CD4-positive, alpha-beta memory T cell (primary cell): ENCODE measurements around the gene PLK5. TPM values are rescaled to one million over a fixed set of nuclear protein-coding genes. Genes with fewer than 3 reads are reported as not detected.
A peak's percentile ranks its signal among the peaks of the same experiment; 100 is the strongest.

Experiments used
- CTCF ChIA-PET: fragments of 350-600 bp; sonication (Branson Sonifier 250); formaldehyde crosslinking; loops from one replicate; lab custom pipeline; 2021; ENCODE audit warnings: inconsistent platforms; ENCODE audit not compliant: partially characterized antibody; lab: Charles Lee
- POLR2A ChIA-PET: fragments of 350-600 bp; sonication (Branson Sonifier 250); formaldehyde crosslinking; loops from one replicate; lab custom pipeline; 2021; ENCODE audit not compliant: partially characterized antibody; lab: Charles Lee
- DNase-seq, 5 donors: peaks; one replicate each; pipeline versions ENCODE4 v3.0.0 to v3.0.0-alpha.2; 2020 to 2022; ENCODE audit warnings: mixed read lengths in 1 of 5
- H3K27ac ChIP-seq: one replicate; pipeline ENCODE4 v1.7.0; 2013; ENCODE audit warnings: low read depth, low read length
- H3K27me3 ChIP-seq: 2 replicates; pipeline ENCODE4 v1.7.0; 2013; ENCODE audit warnings: mild to moderate bottlenecking, low read length, moderate library complexity; ENCODE audit not compliant: insufficient read depth
- H3K36me3 ChIP-seq: 2 replicates; pipeline ENCODE4 v1.7.0; 2013; ENCODE audit warnings: mild to moderate bottlenecking, low read length, moderate library complexity; ENCODE audit not compliant: insufficient read depth
- H3K4me1 ChIP-seq: 2 replicates; pipeline ENCODE4 v1.7.0; 2013; ENCODE audit warnings: mild to moderate bottlenecking, low read length, moderate library complexity; ENCODE audit not compliant: insufficient read depth
- H3K4me3 ChIP-seq, 2 donors: one replicate each; pipeline ENCODE4 v1.7.0; 2013; ENCODE audit warnings: low read length in 2 of 2, mild to moderate bottlenecking in 1 of 2
- H3K9me3 ChIP-seq, 2 donors: one replicate each; pipeline ENCODE4 v1.7.0; 2013; ENCODE audit warnings: low read length in 2 of 2, control low read depth in 1 of 2; ENCODE audit not compliant: control insufficient read depth in 1 of 2
- H3K27ac Mint-ChIP-seq, 7 donors: one replicate each; pipeline ENCODE4 v1.8.0; 2020 to 2021; ENCODE audit warnings: mixed read lengths in 7 of 7, mild to moderate bottlenecking in 6 of 7, inconsistent platforms in 3 of 7, moderate library complexity in 3 of 7
- H3K27me3 Mint-ChIP-seq, 2 donors: one replicate each; pipeline ENCODE4 v1.8.0; 2020 to 2021; ENCODE audit warnings: mixed read lengths in 2 of 2
- H3K36me3 Mint-ChIP-seq, 2 donors: one replicate each; pipeline ENCODE4 v1.8.0; 2020 to 2021; ENCODE audit warnings: mixed read lengths in 2 of 2, inconsistent platforms in 1 of 2, mild to moderate bottlenecking in 1 of 2
- H3K4me1 Mint-ChIP-seq, 4 donors: one replicate each; pipeline ENCODE4 v1.8.0; 2020 to 2021; ENCODE audit warnings: mixed read lengths in 4 of 4, mild to moderate bottlenecking in 1 of 4
- H3K4me3 Mint-ChIP-seq, 8 donors: one replicate each; pipeline ENCODE4 v1.8.0; 2020 to 2021; ENCODE audit warnings: mixed read lengths in 8 of 8, mild to moderate bottlenecking in 7 of 8, moderate library complexity in 6 of 8, inconsistent platforms in 3 of 8
- H3K9me3 Mint-ChIP-seq, 8 donors: one replicate each; pipeline ENCODE4 v1.8.0; 2020 to 2021; ENCODE audit warnings: mixed read lengths in 8 of 8, mild to moderate bottlenecking in 5 of 8, inconsistent platforms in 3 of 8, moderate library complexity in 1 of 8
- intact Hi-C: fragments of 100-400 bp; cut with micrococcal nuclease; formaldehyde crosslinking; loops from one replicate; pipeline ENCODE4 v1.15.1; 2023
- polyA plus RNA-seq, 2 donors: library from polyadenylated mRNA; unstranded; fragments of 300-500 nt; fragmentation: Illumina TruSeq; gene quantifications; one replicate each; pipeline ENCODE4 v1.2.3, GENCODE V29; 2021
- total RNA-seq, 2 experiments: library from RNA; stranded (reverse); gene quantifications; one replicate each; pipeline ENCODE4 v1.2.3, GENCODE V29; 2021

PLK5 gene
- total and polyA plus RNA-seq, 4 experiments from 2014 or later, result not detected

GRCh38 chr19:1554968-1555367 lies 31.1 kb downstream of the PLK5 start:
- Histone ChIP-seq H3K27me3 (no peaks in the 10 kb centered on the region), H3K9me3 (no peaks in the 10 kb centered on the region), H3K36me3 (no peaks in the 10 kb centered on the region), H3K4me1 (no peaks in the 10 kb centered on the region), H3K27ac (no peak overlapping the region), H3K4me3 (no peak overlapping the region)
- H3K4me1 Mint-ChIP-seq, result no peaks in the 10 kb centered on the region
- no peaks in the 10 kb centered on the region for H3K9me3 Mint-ChIP-seq
- DNase-seq, result no peak
- POLR2A ChIA-PET, result no interaction called here
- H3K36me3 Mint-ChIP-seq, result no peaks in the 10 kb centered on the region
- peaks cover 3 to 7% of the 10 kb centered on the region in 2 donors for H3K27me3 Mint-ChIP-seq
- CTCF ChIA-PET, result no interaction called here
- H3K4me3 Mint-ChIP-seq, result no peak overlapping the region
- intact Hi-C loops, result no loop called here
- no peak overlapping the region for H3K27ac Mint-ChIP-seq

GRCh38 chr19:1555487-1556389 lies 31.9 kb downstream of the PLK5 start:
- no peaks in the 10 kb centered on the region for H3K36me3 ChIP-seq
- no peak overlapping the region for H3K27ac Mint-ChIP-seq
- no peaks in the 10 kb centered on the region for H3K9me3 ChIP-seq
- intact Hi-C loops, result no loop called here
- no peak overlapping the region for H3K4me3 ChIP-seq
- H3K4me1 ChIP-seq, result no peaks in the 10 kb centered on the region
- H3K36me3 Mint-ChIP-seq, result no peaks in the 10 kb centered on the region
- no peak overlapping the region for H3K27ac ChIP-seq
- H3K27me3 ChIP-seq, result no peaks in the 10 kb centered on the region
- H3K4me1 Mint-ChIP-seq, result no peaks in the 10 kb centered on the region
- no peaks in the 10 kb centered on the region for H3K9me3 Mint-ChIP-seq
- H3K27me3 Mint-ChIP-seq, result peaks cover 3 to 7% of the 10 kb centered on the region in 2 donors
- no peak overlapping the region for H3K4me3 Mint-ChIP-seq
- POLR2A ChIA-PET, result no interaction called here
- CTCF ChIA-PET, result no interaction called here
- no peak for DNase-seq

DNA sequence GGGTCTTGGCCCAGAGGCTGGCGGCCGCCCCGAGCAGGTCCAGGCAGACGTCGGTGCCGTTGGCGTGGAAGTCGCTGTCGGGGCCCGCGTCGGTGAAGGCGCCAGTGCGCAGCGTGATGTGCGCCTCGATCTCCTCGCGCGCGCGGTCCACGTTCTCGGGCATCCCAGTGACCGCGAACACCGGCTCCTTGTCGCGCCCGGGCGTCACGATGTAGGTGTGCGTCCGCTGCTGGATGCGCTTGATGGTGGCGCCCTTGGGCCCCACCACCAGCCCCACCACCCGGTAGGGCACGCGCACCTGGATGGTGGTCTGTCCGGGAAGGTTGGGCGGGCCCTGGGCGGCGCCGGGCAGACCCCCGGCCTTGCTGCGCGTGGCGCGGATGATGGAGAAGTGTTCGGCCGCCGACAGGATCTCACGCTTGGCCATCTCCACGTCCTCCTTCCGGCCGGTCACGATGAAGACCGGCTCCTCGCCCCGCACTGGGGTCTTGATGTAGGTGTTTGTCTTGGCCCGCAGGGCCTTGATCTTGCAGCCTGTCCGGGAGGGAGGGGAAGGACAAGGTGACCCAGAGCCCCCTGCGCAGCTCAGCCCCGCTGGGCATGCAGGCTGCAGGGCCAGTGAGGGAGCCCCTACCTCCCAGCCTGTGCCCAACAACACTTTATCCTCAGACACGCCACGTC lies 32.7 kb downstream of the PLK5 start:
- no peaks in the 10 kb centered on the region for H3K27me3 ChIP-seq
- ChIA-PET CTCF (no interaction called here), POLR2A (no interaction called here)
- no peaks in the 10 kb centered on the region for H3K4me1 ChIP-seq
- H3K9me3 Mint-ChIP-seq, result no peaks in the 10 kb centered on the region
- no peaks in the 10 kb centered on the region for H3K36me3 Mint-ChIP-seq
- H3K9me3 ChIP-seq, result no peaks in the 10 kb centered on the region
- no peak overlapping the region for H3K4me3 Mint-ChIP-seq
- no peaks in the 10 kb centered on the region for H3K36me3 ChIP-seq
- intact Hi-C loops, result no loop called here
- H3K27ac ChIP-seq, result no peak overlapping the region
- DNase-seq, result no peak
- H3K4me3 ChIP-seq, result no peak overlapping the region
- H3K27ac Mint-ChIP-seq, result no peak overlapping the region
- H3K4me1 Mint-ChIP-seq, result no peaks in the 10 kb centered on the region
- H3K27me3 Mint-ChIP-seq, result peaks cover 3 to 7% of the 10 kb centered on the region in 2 donors

GRCh38 chr19:1558552-1558951 lies 34.7 kb downstream of the PLK5 start:
- H3K27me3 Mint-ChIP-seq, result no peaks in the 10 kb centered on the region
- ChIA-PET POLR2A (no interaction called here), CTCF (interaction anchor here (0.8 to 3.5 kb wide), 2 partner anchors 12 to 113 kb away, joined by 3 to 14 read pairs; no protein-coding TSS in a partner anchor)
- H3K36me3 ChIP-seq, result no peaks in the 10 kb centered on the region
- H3K4me1 ChIP-seq, result no peaks in the 10 kb centered on the region
- intact Hi-C loops, result no loop called here
- H3K4me1 Mint-ChIP-seq, result no peaks in the 10 kb centered on the region
- DNase-seq, result no peak
- H3K27ac Mint-ChIP-seq, result peak overlapping the region in 1 of 7 donors; percentile 47
- H3K36me3 Mint-ChIP-seq, result no peaks in the 10 kb centered on the region
- no peak overlapping the region for H3K4me3 ChIP-seq
- no peaks in the 10 kb centered on the region for H3K27me3 ChIP-seq
- H3K9me3 Mint-ChIP-seq, result no peaks in the 10 kb centered on the region
- H3K9me3 ChIP-seq, result no peaks in the 10 kb centered on the region
- H3K4me3 Mint-ChIP-seq, result no peak overlapping the region
- H3K27ac ChIP-seq, result no peak overlapping the region

- Histone ChIP-seq H3K9me3 (no peaks in the 10 kb centered on the region), H3K27me3 (no peaks in the 10 kb centered on the region), H3K36me3 (no peaks in the 10 kb centered on the region), H3K27ac (no peak overlapping the region), H3K4me1 (no peaks in the 10 kb centered on the region), H3K4me3 (no peak overlapping the region)
- Mint-ChIP-seq H3K36me3 (no peaks in the 10 kb centered on the region), H3K27ac (no peak overlapping the region), H3K4me3 (no peak overlapping the region), H3K9me3 (no peaks in the 10 kb centered on the region), H3K27me3 (no peaks in the 10 kb centered on the region), H3K4me1 (no peaks in the 10 kb centered on the region)
- ChIA-PET POLR2A (no interaction called here), CTCF (interaction anchor here (3.5 kb wide), 1 partner anchor 14 kb away, joined by 14 read pairs; no protein-coding TSS in a partner anchor)
- intact Hi-C loops, result no loop called here
- no peak for DNase-seq
Observed at GRCh38 chr19:1560286-1560882, 36.5 kb downstream of the PLK5 start.

DNA sequence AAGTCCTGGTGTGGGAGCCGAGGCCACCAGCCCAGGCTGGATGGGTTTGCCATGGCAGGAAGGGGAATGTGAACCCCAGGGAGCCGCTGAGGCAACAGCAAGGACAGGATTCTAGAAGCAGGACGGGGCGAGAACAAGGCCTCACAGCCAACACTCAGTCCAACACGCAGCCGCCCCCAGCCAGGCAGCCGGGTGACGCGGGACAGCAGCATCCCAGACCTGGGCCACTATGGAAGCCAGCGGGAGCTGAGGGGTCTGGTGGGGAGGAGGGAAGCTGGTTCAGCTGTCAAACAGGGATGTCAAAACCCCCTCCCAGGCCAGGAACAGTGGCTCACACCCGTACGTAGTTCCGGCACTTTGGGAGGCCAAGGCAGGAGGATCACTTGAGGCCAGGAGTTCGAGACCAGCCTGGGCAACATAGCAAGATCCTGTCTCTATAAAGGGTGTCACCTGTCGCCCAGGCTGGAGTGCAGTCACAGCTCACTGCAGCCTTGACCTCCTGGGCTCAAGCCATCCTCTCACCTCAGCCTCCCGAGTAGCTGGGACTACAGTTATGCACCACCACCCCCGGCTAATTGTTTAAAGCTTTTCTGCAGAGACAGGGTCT lies 37.5 kb downstream of the PLK5 start:
- no peak overlapping the region for H3K27ac ChIP-seq
- no peaks in the 10 kb centered on the region for H3K36me3 ChIP-seq
- H3K27ac Mint-ChIP-seq, result peak overlapping the region in 1 of 7 donors; percentile 64
- H3K9me3 ChIP-seq, result no peaks in the 10 kb centered on the region
- DNase-seq, result no peak
- H3K4me1 Mint-ChIP-seq, result no peaks in the 10 kb centered on the region
- no peaks in the 10 kb centered on the region for H3K36me3 Mint-ChIP-seq
- H3K4me3 Mint-ChIP-seq, result no peak overlapping the region
- CTCF ChIA-PET, result interaction anchor here (3.5 kb wide), 1 partner anchor 15 kb away, joined by 14 read pairs; no protein-coding TSS in a partner anchor
- POLR2A ChIA-PET, result no interaction called here
- intact Hi-C loops, result no loop called here
- no peaks in the 10 kb centered on the region for H3K9me3 Mint-ChIP-seq
- H3K4me3 ChIP-seq, result no peak overlapping the region
- no peaks in the 10 kb centered on the region for H3K27me3 Mint-ChIP-seq
- H3K4me1 ChIP-seq, result no peaks in the 10 kb centered on the region
- H3K27me3 ChIP-seq, result no peaks in the 10 kb centered on the region

DNA sequence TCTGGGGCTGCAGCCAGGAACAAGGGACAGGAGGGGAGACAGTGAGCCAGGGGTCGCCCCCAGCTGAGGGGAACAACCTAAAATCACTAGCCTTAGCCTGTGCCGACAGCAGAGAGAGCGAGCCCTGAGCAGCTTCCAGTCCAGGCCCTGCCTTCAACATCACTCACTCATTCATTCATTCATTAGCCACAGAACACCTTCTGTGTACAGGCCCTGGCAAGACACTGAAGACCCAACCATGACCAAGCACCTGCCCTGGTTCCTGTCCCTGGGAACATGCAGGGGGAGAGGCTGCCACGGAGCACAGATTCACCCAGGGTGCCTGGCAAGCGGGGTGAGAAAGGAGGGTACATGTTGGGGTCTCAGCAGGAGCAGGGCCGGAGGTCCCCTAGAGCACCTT lies 39.4 kb downstream of the PLK5 start:
- no peak overlapping the region for H3K4me3 Mint-ChIP-seq
- Histone ChIP-seq H3K36me3 (no peaks in the 10 kb centered on the region), H3K27ac (no peak overlapping the region), H3K4me1 (no peaks in the 10 kb centered on the region), H3K4me3 (no peak overlapping the region), H3K27me3 (no peaks in the 10 kb centered on the region), H3K9me3 (no peaks in the 10 kb centered on the region)
- no peaks in the 10 kb centered on the region for H3K27me3 Mint-ChIP-seq
- POLR2A ChIA-PET, result no interaction called here
- no peaks in the 10 kb centered on the region for H3K36me3 Mint-ChIP-seq
- no peaks in the 10 kb centered on the region for H3K9me3 Mint-ChIP-seq
- intact Hi-C loops, result no loop called here
- peak overlapping the region in 1 of 7 donors; percentile 40 for H3K27ac Mint-ChIP-seq
- no peaks in the 10 kb centered on the region for H3K4me1 Mint-ChIP-seq
- CTCF ChIA-PET, result no interaction called here
- DNase-seq, result no peak
